DOHH2 (cell line): Measurements from ENCODE around the gene APLF.

Experiments
- CTCF ChIP-seq: fragments of 200-600 bp; sonication (generic); IDR thresholded peaks from one replicate; pipeline ENCODE4 v1.5.1; 2014; ENCODE audit warnings: antibody characterized with exemption, mild to moderate bottlenecking, low read depth, low read length; ENCODE audit not compliant: poor library complexity, severe bottlenecking
- EZH2phosphoT487 ChIP-seq: fragments of 200-600 bp; sonication (generic); IDR thresholded peaks from 2 replicates; pipeline ENCODE4 v1.6.1; 2017; ENCODE audit warnings: borderline replicate concordance, mild to moderate bottlenecking, antibody characterized with exemption, low read length, moderate library complexity, mixed read lengths

GRCh38 chr2:68417926-68418325 is 49.5 kb upstream of the APLF start:
- TF ChIP-seq CTCF (no peak), EZH2phosphoT487 (no peak)
